ENCODE measurements around the gene SCAPER.

Gene SCAPER

DNA sequence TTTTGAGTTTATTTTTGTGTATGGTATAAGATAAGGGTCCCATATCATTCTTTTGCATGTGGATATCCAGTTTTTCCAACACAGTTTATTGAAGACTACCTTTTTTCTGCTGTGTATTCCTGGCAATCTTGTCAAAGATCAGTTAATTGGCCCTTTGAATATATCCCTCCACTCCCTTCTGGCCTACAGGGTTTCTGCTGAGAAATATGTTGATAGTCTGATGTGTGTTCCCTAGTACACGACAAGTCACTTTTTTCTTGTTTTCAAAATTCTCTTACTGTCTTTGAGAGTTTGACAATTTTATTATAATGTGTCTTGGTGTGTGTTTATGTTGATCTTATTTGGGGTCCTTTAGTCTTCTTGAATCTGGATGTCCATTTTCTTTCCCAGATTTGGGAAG lies 439.4 kb downstream of the SCAPER start:
- Histone ChIP-seq H3K27ac (ENCODE audit: low read depth in 2 of 2, low read length in 2 of 2) (no peak overlapping the region), H3K36me3 (ENCODE audit: control insufficient read depth in 2 of 2, insufficient read depth in 2 of 2, low read length in 2 of 2) (peaks cover 3 to 7% of the 10 kb centered on the region in 2 donors), H3K27me3 (ENCODE audit: control insufficient read depth in 2 of 2, insufficient read depth in 2 of 2, low read length in 2 of 2) (no peaks in the 10 kb centered on the region), H3K4me1 (ENCODE audit: control insufficient read depth in 2 of 2, insufficient read depth in 2 of 2, low read length in 2 of 2) (no peaks in the 10 kb centered on the region), H3K4me3 (ENCODE audit: low read length in 2 of 2) (no peak overlapping the region), H3K9ac (ENCODE audit: low read depth in 1 of 2, low read length in 2 of 2) (no peak overlapping the region), H3K9me3 (ENCODE audit: control insufficient read depth in 2 of 2, low read length in 2 of 2) (peaks cover 2 to 3% of the 10 kb centered on the region in 2 donors)

- Histone ChIP-seq H3K27me3 (ENCODE audit: control insufficient read depth in 2 of 2, insufficient read depth in 2 of 2, low read length in 2 of 2) (no peaks in the 10 kb centered on the region), H3K27ac (ENCODE audit: low read depth in 2 of 2, low read length in 2 of 2) (no peak overlapping the region), H3K9ac (ENCODE audit: low read depth in 1 of 2, low read length in 2 of 2) (no peak overlapping the region), H3K4me3 (ENCODE audit: low read length in 2 of 2) (no peak overlapping the region), H3K4me1 (ENCODE audit: control insufficient read depth in 2 of 2, insufficient read depth in 2 of 2, low read length in 2 of 2) (no peaks in the 10 kb centered on the region), H3K9me3 (ENCODE audit: control insufficient read depth in 2 of 2, low read length in 2 of 2) (peaks cover 2 to 3% of the 10 kb centered on the region in 2 donors), H3K36me3 (ENCODE audit: control insufficient read depth in 2 of 2, insufficient read depth in 2 of 2, low read length in 2 of 2) (peaks cover 0 to 3% of the 10 kb centered on the region in 2 donors)
Observed at GRCh38 chr15:76464247-76464646, 440.9 kb downstream of the SCAPER start.

DNA sequence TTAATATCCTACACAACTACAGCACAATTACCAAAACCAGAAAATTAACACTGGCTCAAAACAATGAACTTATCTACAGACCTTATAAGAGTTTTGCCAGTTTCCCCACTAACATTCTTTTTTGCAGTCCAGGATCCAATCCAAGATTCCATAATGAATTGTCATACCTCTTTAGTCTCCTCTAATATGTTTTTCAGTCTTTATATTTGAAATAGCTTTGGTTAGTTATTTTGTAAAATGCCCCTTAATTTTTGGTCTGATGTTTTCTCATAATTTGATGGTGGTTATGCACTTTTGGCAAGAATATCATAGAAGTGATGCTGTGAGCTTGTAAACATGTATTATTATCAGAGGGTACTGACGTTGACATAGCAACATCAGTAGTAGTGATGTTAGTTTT lies 444.3 kb downstream of the SCAPER start:
- Histone ChIP-seq H3K9ac (ENCODE audit: low read depth in 1 of 2, low read length in 2 of 2) (no peak overlapping the region), H3K9me3 (ENCODE audit: control insufficient read depth in 2 of 2, low read length in 2 of 2) (peaks cover 0 to under 1% of the 10 kb centered on the region in 2 donors), H3K4me1 (ENCODE audit: control insufficient read depth in 2 of 2, insufficient read depth in 2 of 2, low read length in 2 of 2) (no peaks in the 10 kb centered on the region), H3K27me3 (ENCODE audit: control insufficient read depth in 2 of 2, insufficient read depth in 2 of 2, low read length in 2 of 2) (no peaks in the 10 kb centered on the region), H3K36me3 (ENCODE audit: control insufficient read depth in 2 of 2, insufficient read depth in 2 of 2, low read length in 2 of 2) (no peaks in the 10 kb centered on the region), H3K27ac (ENCODE audit: low read depth in 2 of 2, low read length in 2 of 2) (no peak overlapping the region), H3K4me3 (ENCODE audit: low read length in 2 of 2) (no peak overlapping the region)

GRCh38 chr15:76460347-76460746 lies 444.8 kb downstream of the SCAPER start:
- Histone ChIP-seq H3K27ac (ENCODE audit: low read depth in 2 of 2, low read length in 2 of 2) (no peak overlapping the region), H3K9me3 (ENCODE audit: control insufficient read depth in 2 of 2, low read length in 2 of 2) (no peaks in the 10 kb centered on the region), H3K36me3 (ENCODE audit: control insufficient read depth in 2 of 2, insufficient read depth in 2 of 2, low read length in 2 of 2) (no peaks in the 10 kb centered on the region), H3K4me3 (ENCODE audit: low read length in 2 of 2) (no peak overlapping the region), H3K4me1 (ENCODE audit: control insufficient read depth in 2 of 2, insufficient read depth in 2 of 2, low read length in 2 of 2) (no peaks in the 10 kb centered on the region), H3K9ac (ENCODE audit: low read depth in 1 of 2, low read length in 2 of 2) (no peak overlapping the region), H3K27me3 (ENCODE audit: control insufficient read depth in 2 of 2, insufficient read depth in 2 of 2, low read length in 2 of 2) (no peaks in the 10 kb centered on the region)

DNA sequence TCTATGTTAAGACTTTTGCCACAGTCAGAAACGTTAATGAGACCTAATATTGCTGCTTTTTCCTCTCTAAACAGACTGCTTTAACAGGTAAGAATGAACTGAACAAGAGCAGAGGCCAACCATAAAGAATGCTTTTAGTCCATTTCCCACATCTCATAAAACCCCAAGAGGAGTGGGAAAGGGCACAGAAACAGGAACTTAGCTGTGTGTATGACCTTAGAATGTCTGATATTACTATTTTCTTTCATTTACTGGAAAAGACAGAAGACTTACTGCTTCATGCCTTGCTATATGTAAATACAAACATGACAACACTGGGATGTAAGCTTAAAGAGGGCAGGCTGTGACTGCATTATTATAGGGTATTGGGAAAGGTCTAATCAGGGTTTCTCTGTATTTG lies 453.6 kb downstream of the SCAPER start:
- Histone ChIP-seq H3K4me1 (ENCODE audit: control insufficient read depth in 2 of 2, insufficient read depth in 2 of 2, low read length in 2 of 2) (peaks cover 0 to 15% of the 10 kb centered on the region in 2 donors), H3K36me3 (ENCODE audit: control insufficient read depth in 2 of 2, insufficient read depth in 2 of 2, low read length in 2 of 2) (no peaks in the 10 kb centered on the region), H3K9ac (ENCODE audit: low read depth in 1 of 2, low read length in 2 of 2) (no peak overlapping the region), H3K27ac (ENCODE audit: low read depth in 2 of 2, low read length in 2 of 2) (no peak overlapping the region), H3K4me3 (ENCODE audit: low read length in 2 of 2) (no peak overlapping the region), H3K27me3 (ENCODE audit: control insufficient read depth in 2 of 2, insufficient read depth in 2 of 2, low read length in 2 of 2) (no peaks in the 10 kb centered on the region), H3K9me3 (ENCODE audit: control insufficient read depth in 2 of 2, low read length in 2 of 2) (no peaks in the 10 kb centered on the region)

DNA sequence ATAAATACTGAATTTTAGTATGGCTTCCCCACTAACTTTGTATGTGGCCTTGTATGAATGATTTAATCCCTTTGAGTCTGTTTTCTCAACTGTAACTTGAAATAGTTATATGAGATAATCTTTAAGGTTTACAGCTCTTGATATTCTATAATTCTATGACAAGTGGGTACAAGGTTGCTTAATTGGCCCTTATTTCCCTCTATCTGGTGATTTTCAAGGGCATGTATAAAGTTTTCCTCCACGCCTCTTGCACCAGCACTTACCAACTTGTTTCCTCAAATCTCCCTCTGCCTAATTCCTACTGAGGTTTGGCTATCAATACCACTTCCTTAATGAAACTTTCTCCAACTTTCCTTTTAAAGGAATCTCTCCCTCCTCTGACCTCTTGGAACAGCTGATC lies 455.7 kb downstream of the SCAPER start:
- peaks cover 0 to 15% of the 10 kb centered on the region in 2 donors for H3K4me1 ChIP-seq (ENCODE audit: control insufficient read depth in 2 of 2, insufficient read depth in 2 of 2, low read length in 2 of 2)
- H3K9me3 ChIP-seq (ENCODE audit: control insufficient read depth in 2 of 2, low read length in 2 of 2): no peaks in the 10 kb centered on the region
- peak overlapping the region; percentile 22 to 29 for H3K27ac ChIP-seq (ENCODE audit: low read depth in 2 of 2, low read length in 2 of 2)
- no peaks in the 10 kb centered on the region for H3K36me3 ChIP-seq (ENCODE audit: control insufficient read depth in 2 of 2, insufficient read depth in 2 of 2, low read length in 2 of 2)
- no peaks in the 10 kb centered on the region for H3K27me3 ChIP-seq (ENCODE audit: control insufficient read depth in 2 of 2, insufficient read depth in 2 of 2, low read length in 2 of 2)
- H3K9ac ChIP-seq (ENCODE audit: low read depth in 1 of 2, low read length in 2 of 2): no peak overlapping the region
- no peak overlapping the region for H3K4me3 ChIP-seq (ENCODE audit: low read length in 2 of 2)

DNA sequence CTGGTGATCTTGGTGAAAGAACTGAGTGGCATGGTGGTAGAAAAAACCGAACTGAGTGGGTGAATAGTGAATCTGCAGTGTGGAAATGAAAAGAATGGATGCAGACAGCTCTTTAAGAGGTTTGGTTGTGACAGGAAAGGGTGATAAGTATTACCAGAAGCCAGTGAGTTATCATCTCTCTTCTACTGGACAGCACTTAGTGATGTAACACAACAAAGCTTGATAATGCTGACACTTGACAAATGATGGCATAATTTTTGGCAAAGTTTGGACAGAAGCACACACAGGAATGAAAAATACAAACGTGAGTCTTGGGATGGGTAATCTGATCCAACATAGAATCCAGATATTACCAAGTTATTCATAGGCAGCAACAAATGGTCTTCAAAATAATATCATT lies 456.4 kb downstream of the SCAPER start:
- Histone ChIP-seq H3K36me3 (ENCODE audit: control insufficient read depth in 2 of 2, insufficient read depth in 2 of 2, low read length in 2 of 2) (no peaks in the 10 kb centered on the region), H3K27me3 (ENCODE audit: control insufficient read depth in 2 of 2, insufficient read depth in 2 of 2, low read length in 2 of 2) (no peaks in the 10 kb centered on the region), H3K27ac (ENCODE audit: low read depth in 2 of 2, low read length in 2 of 2) (peak overlapping the region in 1 of 2 donors; percentile 56), H3K9ac (ENCODE audit: low read depth in 1 of 2, low read length in 2 of 2) (no peak overlapping the region), H3K4me3 (ENCODE audit: low read length in 2 of 2) (no peak overlapping the region), H3K4me1 (ENCODE audit: control insufficient read depth in 2 of 2, insufficient read depth in 2 of 2, low read length in 2 of 2) (peaks cover 0 to 15% of the 10 kb centered on the region in 2 donors), H3K9me3 (ENCODE audit: control insufficient read depth in 2 of 2, low read length in 2 of 2) (no peaks in the 10 kb centered on the region)

DNA sequence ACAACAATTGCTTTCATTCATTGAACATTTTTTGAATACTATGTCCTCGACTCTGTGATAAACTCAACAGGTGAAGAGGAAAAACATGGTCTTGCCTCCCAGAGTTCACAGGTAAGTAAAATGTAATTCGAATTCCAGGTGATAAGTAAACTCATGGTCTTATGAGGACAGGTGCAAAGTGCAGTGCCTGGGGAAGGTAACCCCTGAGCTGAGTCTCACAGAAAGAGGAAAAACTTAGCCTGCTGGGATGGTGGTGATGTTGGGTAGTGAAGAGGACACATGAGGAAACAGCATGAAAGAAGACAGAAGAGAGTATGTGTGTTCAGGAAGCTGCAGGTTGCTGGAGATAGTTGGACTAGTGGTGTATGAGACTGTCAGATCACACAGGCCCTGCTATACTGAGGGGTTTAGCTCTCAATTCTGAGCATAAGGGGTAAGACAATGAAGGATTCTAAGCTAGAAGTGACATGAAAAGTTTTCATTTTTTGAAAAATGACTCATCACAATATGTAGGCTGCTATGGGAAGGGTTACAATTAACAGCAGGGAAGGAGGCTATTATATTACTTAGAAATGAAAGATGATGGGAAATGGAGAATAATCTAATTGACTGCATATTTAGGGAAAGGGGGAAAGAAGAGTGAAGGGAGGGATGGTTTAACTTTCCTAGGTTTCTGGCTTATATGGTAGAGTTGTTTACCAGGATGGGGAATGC lies 457.3 kb downstream of the SCAPER start:
- Histone ChIP-seq H3K4me3 (ENCODE audit: low read length in 2 of 2) (no peak overlapping the region), H3K27me3 (ENCODE audit: control insufficient read depth in 2 of 2, insufficient read depth in 2 of 2, low read length in 2 of 2) (no peaks in the 10 kb centered on the region), H3K9ac (ENCODE audit: low read depth in 1 of 2, low read length in 2 of 2) (no peak overlapping the region), H3K9me3 (ENCODE audit: control insufficient read depth in 2 of 2, low read length in 2 of 2) (no peaks in the 10 kb centered on the region), H3K27ac (ENCODE audit: low read depth in 2 of 2, low read length in 2 of 2) (no peak overlapping the region), H3K4me1 (ENCODE audit: control insufficient read depth in 2 of 2, insufficient read depth in 2 of 2, low read length in 2 of 2) (peaks cover 0 to 15% of the 10 kb centered on the region in 2 donors), H3K36me3 (ENCODE audit: control insufficient read depth in 2 of 2, insufficient read depth in 2 of 2, low read length in 2 of 2) (no peaks in the 10 kb centered on the region)

DNA sequence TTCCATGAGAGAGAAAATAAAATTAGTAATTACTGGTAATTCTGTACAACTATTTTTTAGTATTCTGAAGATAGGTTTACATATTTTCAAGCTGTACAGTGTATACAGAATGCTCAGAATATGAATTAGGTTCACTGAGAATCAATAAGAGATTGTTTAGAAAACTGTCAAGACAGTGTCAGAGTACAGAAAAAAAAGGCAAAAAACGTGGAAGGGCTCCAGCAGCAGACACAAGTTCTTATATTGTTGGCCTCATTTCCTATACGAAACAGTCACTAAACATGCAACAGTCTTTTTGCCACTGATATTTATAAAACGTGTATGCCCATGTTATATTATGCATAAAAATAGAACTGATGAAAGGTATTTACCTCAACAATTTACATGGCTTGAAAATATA lies 464.7 kb downstream of the SCAPER start:
- Histone ChIP-seq H3K36me3 (ENCODE audit: control insufficient read depth in 2 of 2, insufficient read depth in 2 of 2, low read length in 2 of 2) (no peaks in the 10 kb centered on the region), H3K4me1 (ENCODE audit: control insufficient read depth in 2 of 2, insufficient read depth in 2 of 2, low read length in 2 of 2) (no peaks in the 10 kb centered on the region), H3K9me3 (ENCODE audit: control insufficient read depth in 2 of 2, low read length in 2 of 2) (no peaks in the 10 kb centered on the region), H3K4me3 (ENCODE audit: low read length in 2 of 2) (no peak overlapping the region), H3K27ac (ENCODE audit: low read depth in 2 of 2, low read length in 2 of 2) (no peak overlapping the region), H3K27me3 (ENCODE audit: control insufficient read depth in 2 of 2, insufficient read depth in 2 of 2, low read length in 2 of 2) (no peaks in the 10 kb centered on the region), H3K9ac (ENCODE audit: low read depth in 1 of 2, low read length in 2 of 2) (no peak overlapping the region)

DNA sequence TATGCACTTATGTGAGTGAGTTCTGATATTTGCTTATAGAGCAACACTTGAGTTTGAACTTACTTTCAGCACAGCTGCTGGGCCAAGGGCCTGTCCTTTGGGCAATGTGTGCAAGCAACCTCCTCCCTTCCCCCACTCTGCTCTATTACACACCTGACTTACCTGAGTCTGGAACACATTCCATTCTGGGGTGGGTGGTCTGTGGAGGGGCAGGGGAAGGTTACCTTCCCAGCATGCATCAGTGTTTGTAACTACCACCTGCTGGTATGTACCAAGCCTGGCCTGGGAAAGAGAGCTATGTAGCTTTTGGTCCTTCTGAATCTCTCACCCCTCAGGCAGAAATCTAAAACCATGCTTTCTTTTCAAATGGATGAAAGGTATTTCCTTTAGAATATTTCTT lies 465.6 kb downstream of the SCAPER start:
- Histone ChIP-seq H3K4me3 (ENCODE audit: low read length in 2 of 2) (no peak overlapping the region), H3K27me3 (ENCODE audit: control insufficient read depth in 2 of 2, insufficient read depth in 2 of 2, low read length in 2 of 2) (no peaks in the 10 kb centered on the region), H3K36me3 (ENCODE audit: control insufficient read depth in 2 of 2, insufficient read depth in 2 of 2, low read length in 2 of 2) (no peaks in the 10 kb centered on the region), H3K27ac (ENCODE audit: low read depth in 2 of 2, low read length in 2 of 2) (no peak overlapping the region), H3K9ac (ENCODE audit: low read depth in 1 of 2, low read length in 2 of 2) (no peak overlapping the region), H3K4me1 (ENCODE audit: control insufficient read depth in 2 of 2, insufficient read depth in 2 of 2, low read length in 2 of 2) (no peaks in the 10 kb centered on the region), H3K9me3 (ENCODE audit: control insufficient read depth in 2 of 2, low read length in 2 of 2) (no peaks in the 10 kb centered on the region)
